Measurements from ENCODE around the gene LIPC.

DNA sequence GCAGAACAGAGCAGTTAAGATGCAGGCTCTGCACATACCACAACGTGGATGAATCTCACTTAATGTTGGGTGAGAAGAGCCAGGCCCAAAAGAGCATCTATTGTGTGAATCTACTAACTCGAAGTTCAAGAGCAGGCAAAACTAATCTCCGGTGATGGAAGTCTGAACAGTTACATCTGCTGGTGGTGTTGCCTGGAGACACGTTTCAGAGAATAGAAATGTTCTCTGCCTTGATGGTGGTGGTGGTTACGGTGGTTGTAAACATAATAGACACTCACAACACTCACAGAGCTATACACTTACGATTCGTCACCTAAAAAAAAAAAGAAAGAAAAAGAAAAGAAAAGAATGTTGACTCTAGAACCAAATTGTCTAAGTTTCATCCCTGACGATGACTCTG is 86.8 kb downstream of the LIPC start:
- TF ChIP-seq JUN (IDR thresholded peaks at IDR 0.05) (no peak), FOSL2 (IDR thresholded peaks at IDR 0.05) (no peak), FOSL2 (CRISPR knock-in tag; IDR thresholded peaks at IDR 0.05) (no peak), RAD21 (conservative IDR thresholded peaks at IDR 0.05 in 1 of 2, IDR thresholded peaks at IDR 0.05 in 1 of 2) (no peak), FOXS1 (CRISPR knock-in tag; IDR thresholded peaks at IDR 0.05) (no peak), ZNF302 (CRISPR knock-in tag; IDR thresholded peaks at IDR 0.05) (no peak), POLR2A (IDR thresholded peaks at IDR 0.05; ENCODE audit: low read length) (no peak), CHD4 (IDR thresholded peaks at IDR 0.05; ENCODE audit: borderline replicate concordance) (no peak), NFE2L2 (conservative IDR thresholded peaks at IDR 0.05; ENCODE audit: low read length) (no peak), MYC (IDR thresholded peaks at IDR 0.05; ENCODE audit: borderline replicate concordance, low read length) (no peak), SMC3 (IDR thresholded peaks at IDR 0.05) (no peak)
- TF ChIP-seq, protein P1, sequence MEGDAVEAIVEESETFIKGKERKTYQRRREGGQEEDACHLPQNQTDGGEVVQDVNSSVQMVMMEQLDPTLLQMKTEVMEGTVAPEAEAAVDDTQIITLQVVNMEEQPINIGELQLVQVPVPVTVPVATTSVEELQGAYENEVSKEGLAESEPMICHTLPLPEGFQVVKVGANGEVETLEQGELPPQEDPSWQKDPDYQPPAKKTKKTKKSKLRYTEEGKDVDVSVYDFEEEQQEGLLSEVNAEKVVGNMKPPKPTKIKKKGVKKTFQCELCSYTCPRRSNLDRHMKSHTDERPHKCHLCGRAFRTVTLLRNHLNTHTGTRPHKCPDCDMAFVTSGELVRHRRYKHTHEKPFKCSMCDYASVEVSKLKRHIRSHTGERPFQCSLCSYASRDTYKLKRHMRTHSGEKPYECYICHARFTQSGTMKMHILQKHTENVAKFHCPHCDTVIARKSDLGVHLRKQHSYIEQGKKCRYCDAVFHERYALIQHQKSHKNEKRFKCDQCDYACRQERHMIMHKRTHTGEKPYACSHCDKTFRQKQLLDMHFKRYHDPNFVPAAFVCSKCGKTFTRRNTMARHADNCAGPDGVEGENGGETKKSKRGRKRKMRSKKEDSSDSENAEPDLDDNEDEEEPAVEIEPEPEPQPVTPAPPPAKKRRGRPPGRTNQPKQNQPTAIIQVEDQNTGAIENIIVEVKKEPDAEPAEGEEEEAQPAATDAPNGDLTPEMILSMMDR (IDR thresholded peaks at IDR 0.05): no peak
- TF ChIP-seq, protein P2, sequence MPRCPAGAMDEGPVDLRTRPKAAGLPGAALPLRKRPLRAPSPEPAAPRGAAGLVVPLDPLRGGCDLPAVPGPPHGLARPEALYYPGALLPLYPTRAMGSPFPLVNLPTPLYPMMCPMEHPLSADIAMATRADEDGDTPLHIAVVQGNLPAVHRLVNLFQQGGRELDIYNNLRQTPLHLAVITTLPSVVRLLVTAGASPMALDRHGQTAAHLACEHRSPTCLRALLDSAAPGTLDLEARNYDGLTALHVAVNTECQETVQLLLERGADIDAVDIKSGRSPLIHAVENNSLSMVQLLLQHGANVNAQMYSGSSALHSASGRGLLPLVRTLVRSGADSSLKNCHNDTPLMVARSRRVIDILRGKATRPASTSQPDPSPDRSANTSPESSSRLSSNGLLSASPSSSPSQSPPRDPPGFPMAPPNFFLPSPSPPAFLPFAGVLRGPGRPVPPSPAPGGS (IDR thresholded peaks at IDR 0.05): no peak
